Neural cell (in vitro differentiated cells): ENCODE results near the gene FXYD6. TPM values are rescaled to one million over a fixed set of nuclear protein-coding genes. Genes with fewer than 3 reads are reported as not detected.

ENCODE experiments used
- H2AFZ ChIP-seq: fragments of 200-600, 300-800 bp; sonication (generic), shearing (Covaris generic); 2 replicates; pipeline ENCODE4 v1.6.0; 2014; ENCODE audit warnings: low read depth, mild to moderate bottlenecking, antibody characterized with exemption, low read length, moderate library complexity
- H3F3A ChIP-seq: fragments of 200-600 bp; shearing (Covaris generic); 2 replicates; pipeline ENCODE4 v1.6.1; 2016; ENCODE audit warnings: mild to moderate bottlenecking, moderate library complexity, mixed read lengths, antibody characterized with exemption, low read length; ENCODE audit not compliant: insufficient read depth, poor library complexity, severe bottlenecking
- H3K27ac ChIP-seq: fragments of 200-600, 300-800 bp; sonication (generic), shearing (Covaris generic); 2 replicates; pipeline ENCODE4 v1.5.1; 2014; ENCODE audit warnings: mild to moderate bottlenecking, low read length, moderate library complexity
- H3K27me3 ChIP-seq: fragments of 300-800, 200-600 bp; sonication (generic), shearing (Covaris generic); 2 replicates; pipeline ENCODE4 v1.6.0; 2014; ENCODE audit warnings: mild to moderate bottlenecking, low read depth, low read length, moderate library complexity; ENCODE audit not compliant: insufficient read depth
- H3K36me3 ChIP-seq: fragments of 300-800, 200-600 bp; sonication (generic), shearing (Covaris generic); 2 replicates; pipeline ENCODE4 v1.5.1; 2014; ENCODE audit warnings: mild to moderate bottlenecking, antibody characterized with exemption, low read length, moderate library complexity; ENCODE audit not compliant: insufficient read depth
- H3K4me2 ChIP-seq: fragments of 300-800, 200-600 bp; sonication (generic), shearing (Covaris generic); 2 replicates; pipeline ENCODE4 v1.6.0; 2014; ENCODE audit warnings: mild to moderate bottlenecking, low read length
- H3K4me3 ChIP-seq: fragments of 300-800, 200-600 bp; sonication (generic), shearing (Covaris generic); 2 replicates; pipeline ENCODE4 v1.5.1; 2014; ENCODE audit warnings: mild to moderate bottlenecking, low read length, moderate library complexity
- H3K79me2 ChIP-seq: fragments of 200-600 bp; shearing (Covaris generic); replicated peaks from 2 replicates; pipeline ENCODE4 v1.6.0; 2014; ENCODE audit warnings: mild to moderate bottlenecking, low read length, moderate library complexity; ENCODE audit not compliant: insufficient read depth
- H3K9ac ChIP-seq: fragments of 300-800, 200-600 bp; sonication (generic), shearing (Covaris generic); 2 replicates; pipeline ENCODE4 v1.6.1; 2016; ENCODE audit warnings: mild to moderate bottlenecking, low read length, mixed read lengths
- H3K9me2 ChIP-seq: fragments of 200-600 bp; shearing (Covaris generic); 2 replicates; pipeline ENCODE4 v1.6.1; 2016; ENCODE audit warnings: mild to moderate bottlenecking, low read length, mixed read lengths; ENCODE audit not compliant: insufficient read depth
- H3K9me3 ChIP-seq: fragments of 200-600, 300-800 bp; sonication (generic), shearing (Covaris generic); 2 replicates; pipeline ENCODE4 v1.6.1; 2016; ENCODE audit warnings: mild to moderate bottlenecking, mixed run types, low read length, moderate library complexity, mixed read lengths
- H4K20me1 ChIP-seq: fragments of 200-600 bp; shearing (Covaris generic); 2 replicates; pipeline ENCODE4 v1.6.1; 2016; ENCODE audit warnings: mild to moderate bottlenecking, mixed run types; ENCODE audit not compliant: insufficient read depth
- CTCF ChIP-seq: fragments of 450-650 bp; IDR thresholded peaks from 2 replicates; pipeline ENCODE4 v1.5.1; 2014; ENCODE audit warnings: antibody characterized with exemption, mild to moderate bottlenecking, moderate library complexity; ENCODE audit not compliant: poor library complexity, severe bottlenecking
- EP300 ChIP-seq: fragments of 450-650 bp; conservative IDR thresholded peaks from 2 replicates; pipeline ENCODE4 v1.6.1; 2014; ENCODE audit warnings: antibody characterized with exemption, mild to moderate bottlenecking, moderate library complexity; ENCODE audit not compliant: poor library complexity, severe bottlenecking
- EZH2 ChIP-seq: fragments of 200-600, 300-800 bp; shearing (Covaris generic), sonication (generic); IDR thresholded peaks from 2 replicates; pipeline ENCODE4 v1.6.1; 2014; ENCODE audit warnings: antibody characterized with exemption, low read length, borderline replicate concordance, mild to moderate bottlenecking; ENCODE audit not compliant: insufficient read depth, poor library complexity, severe bottlenecking
- MXI1 ChIP-seq: fragments of 450-650 bp; conservative IDR thresholded peaks from 2 replicates; pipeline ENCODE4 v1.6.1; 2014; ENCODE audit warnings: antibody characterized with exemption, mild to moderate bottlenecking; ENCODE audit not compliant: poor library complexity, severe bottlenecking
- POLR2AphosphoS5 ChIP-seq: IDR thresholded peaks from 2 replicates; pipeline ENCODE4 v1.6.1; 2012
- RAD21 ChIP-seq: fragments of 450-650 bp; conservative IDR thresholded peaks from 2 replicates; pipeline ENCODE4 v1.6.1; 2014; ENCODE audit warnings: antibody characterized with exemption, mild to moderate bottlenecking, moderate library complexity
- REST ChIP-seq: IDR thresholded peaks from 2 replicates; pipeline ENCODE4 v1.6.1; 2012; ENCODE audit warnings: borderline replicate concordance
- SMC3 ChIP-seq: fragments of 450-650 bp; conservative IDR thresholded peaks from 2 replicates; pipeline ENCODE4 v1.6.1; 2014; ENCODE audit warnings: antibody characterized with exemption, mild to moderate bottlenecking, moderate library complexity; ENCODE audit not compliant: poor library complexity
- TAF1 ChIP-seq: IDR thresholded peaks from 2 replicates; pipeline ENCODE4 v1.6.1; 2012; ENCODE audit warnings: low read depth
- polyA plus RNA-seq: library from polyadenylated mRNA; depleted of rRNA; stranded (reverse); fragments of >200 nt; gene quantifications from 2 replicates; pipeline ENCODE4 v1.2.3, GENCODE V29; 2014

Gene FXYD6
- polyA plus RNA-seq, 1 donor from 2014 or later = 218 TPM

- Histone ChIP-seq H3K9me2 (no peaks in the 10 kb centered on the region), H3K9me3 (no peaks in the 10 kb centered on the region), H3K4me3 (no peak overlapping the region), H3K36me3 (no peaks in the 10 kb centered on the region), H3K4me2 (no peak overlapping the region), H3K79me2 (peaks cover 19% of the 10 kb centered on the region), H3K9ac (peak overlapping the region; percentile 12), H3F3A (no peaks in the 10 kb centered on the region), H3K27me3 (no peaks in the 10 kb centered on the region), H4K20me1 (peaks cover 5% of the 10 kb centered on the region), H3K27ac (no peak overlapping the region), H2AFZ (no peak overlapping the region)
- TF ChIP-seq SMC3 = peak; percentile 99
- TF ChIP-seq POLR2AphosphoS5 = no peak
- TF ChIP-seq RAD21 = peak; percentile 94
- TF ChIP-seq CTCF = peak; percentile 96
- TF ChIP-seq MXI1 = peak; percentile 27
Measured at GRCh38 chr11:117843666-117844484, 32.6 kb downstream of the FXYD6 start.

- TF ChIP-seq TAF1 = no peak
- TF ChIP-seq RAD21 = no peak
- no peak for TF ChIP-seq REST
- no peak for TF ChIP-seq SMC3
- no peak for TF ChIP-seq POLR2AphosphoS5
- no peak for TF ChIP-seq CTCF
- no peak for TF ChIP-seq EZH2
- no peak for TF ChIP-seq MXI1
- TF ChIP-seq EP300 = no peak
- no peaks in the 10 kb centered on the region for H3K9me2 ChIP-seq
- H3K4me3 ChIP-seq = no peak overlapping the region
- H3K9ac ChIP-seq = no peak overlapping the region
- peaks cover 5% of the 10 kb centered on the region for H4K20me1 ChIP-seq
- H3K36me3 ChIP-seq = no peaks in the 10 kb centered on the region
- H3K9me3 ChIP-seq = no peaks in the 10 kb centered on the region
- no peak overlapping the region for H3K27ac ChIP-seq
- H3K79me2 ChIP-seq = peaks cover 19% of the 10 kb centered on the region
- no peaks in the 10 kb centered on the region for H3K27me3 ChIP-seq
- H2AFZ ChIP-seq = no peak overlapping the region
- no peak overlapping the region for H3K4me2 ChIP-seq
- no peaks in the 10 kb centered on the region for H3F3A ChIP-seq
Measured at GRCh38 chr11:117842131-117842941, 34.1 kb downstream of the FXYD6 start.
